ENCODE data around the gene UBE2QL1. TPM values are rescaled to one million over a fixed set of nuclear protein-coding genes. Genes with fewer than 3 reads are reported as not detected.

The UBE2QL1 gene
- total RNA-seq, 6 donors from 2014 or later, result 0.09 to 0.10 TPM; not detected in 4

- no peak overlapping the region for H3K4me3 ChIP-seq
- ATAC-seq (ENCODE audit: low FRiP score in 2 of 2) (no peak), DNase-seq (no peak)
- no peaks in the 10 kb centered on the region for H3K27me3 ChIP-seq
- no peaks in the 10 kb centered on the region for H3K36me3 ChIP-seq
- 44 to 49% methylated on average over 5 of the region's 5 CpGs for WGBS, 2 donors
- peaks cover 0 to 3% (median 0%) of the 10 kb centered on the region in 4 donors for H3K9me3 ChIP-seq
- TF ChIP-seq POLR2AphosphoS5 (IDR thresholded peaks at IDR 0.05) (no peak), EP300 (IDR thresholded peaks at IDR 0.05) (no peak), POLR2A (IDR thresholded peaks at IDR 0.05) (no peak)
- TF ChIP-seq, protein P1, sequence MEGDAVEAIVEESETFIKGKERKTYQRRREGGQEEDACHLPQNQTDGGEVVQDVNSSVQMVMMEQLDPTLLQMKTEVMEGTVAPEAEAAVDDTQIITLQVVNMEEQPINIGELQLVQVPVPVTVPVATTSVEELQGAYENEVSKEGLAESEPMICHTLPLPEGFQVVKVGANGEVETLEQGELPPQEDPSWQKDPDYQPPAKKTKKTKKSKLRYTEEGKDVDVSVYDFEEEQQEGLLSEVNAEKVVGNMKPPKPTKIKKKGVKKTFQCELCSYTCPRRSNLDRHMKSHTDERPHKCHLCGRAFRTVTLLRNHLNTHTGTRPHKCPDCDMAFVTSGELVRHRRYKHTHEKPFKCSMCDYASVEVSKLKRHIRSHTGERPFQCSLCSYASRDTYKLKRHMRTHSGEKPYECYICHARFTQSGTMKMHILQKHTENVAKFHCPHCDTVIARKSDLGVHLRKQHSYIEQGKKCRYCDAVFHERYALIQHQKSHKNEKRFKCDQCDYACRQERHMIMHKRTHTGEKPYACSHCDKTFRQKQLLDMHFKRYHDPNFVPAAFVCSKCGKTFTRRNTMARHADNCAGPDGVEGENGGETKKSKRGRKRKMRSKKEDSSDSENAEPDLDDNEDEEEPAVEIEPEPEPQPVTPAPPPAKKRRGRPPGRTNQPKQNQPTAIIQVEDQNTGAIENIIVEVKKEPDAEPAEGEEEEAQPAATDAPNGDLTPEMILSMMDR (IDR thresholded peaks at IDR 0.05), result no peak
- H3K4me1 ChIP-seq, result no peaks in the 10 kb centered on the region
- H3K27ac ChIP-seq, result no peak overlapping the region
These were observed 18.4 kb downstream of the UBE2QL1 start for GRCh38 chr5:6466975-6467567.

- H3K36me3 ChIP-seq, result no peaks in the 10 kb centered on the region
- no peak overlapping the region for H3K4me3 ChIP-seq
- no peak overlapping the region for H3K27ac ChIP-seq
- TF ChIP-seq POLR2A (IDR thresholded peaks at IDR 0.05) (no peak), POLR2AphosphoS5 (IDR thresholded peaks at IDR 0.05) (no peak), EP300 (IDR thresholded peaks at IDR 0.05) (no peak)
- TF ChIP-seq, protein P1 (IDR thresholded peaks at IDR 0.05), result no peak
- DNase-seq (no peak), ATAC-seq (ENCODE audit: low FRiP score in 2 of 2) (no peak)
- no peaks in the 10 kb centered on the region for H3K4me1 ChIP-seq
- peaks cover 0 to 3% (median 0%) of the 10 kb centered on the region in 4 donors for H3K9me3 ChIP-seq
- WGBS, 2 donors, result 58 to 63% methylated on average over 10 of the region's 10 CpGs
- H3K27me3 ChIP-seq, result no peaks in the 10 kb centered on the region
These were observed 18.9 kb downstream of the UBE2QL1 start for GRCh38 chr5:6467591-6467990.

- Histone ChIP-seq H3K36me3 (no peaks in the 10 kb centered on the region), H3K4me3 (no peak overlapping the region), H3K27ac (no peak overlapping the region), H3K27me3 (no peaks in the 10 kb centered on the region), H3K4me1 (no peaks in the 10 kb centered on the region), H3K9me3 (peaks cover 0 to 3% (median 0%) of the 10 kb centered on the region in 4 donors)
- TF ChIP-seq EP300 (IDR thresholded peaks at IDR 0.05) (no peak), POLR2A (IDR thresholded peaks at IDR 0.05) (no peak), POLR2AphosphoS5 (IDR thresholded peaks at IDR 0.05) (no peak)
- TF ChIP-seq, protein P1 (IDR thresholded peaks at IDR 0.05), result no peak
- ATAC-seq (ENCODE audit: low FRiP score in 2 of 2), result no peak
- 40 to 48% methylated on average over 11 of the region's 11 CpGs for WGBS, 2 donors
- DNase-seq, result no peak
These were observed 19.4 kb downstream of the UBE2QL1 start for GRCh38 chr5:6468104-6468503.

DNA sequence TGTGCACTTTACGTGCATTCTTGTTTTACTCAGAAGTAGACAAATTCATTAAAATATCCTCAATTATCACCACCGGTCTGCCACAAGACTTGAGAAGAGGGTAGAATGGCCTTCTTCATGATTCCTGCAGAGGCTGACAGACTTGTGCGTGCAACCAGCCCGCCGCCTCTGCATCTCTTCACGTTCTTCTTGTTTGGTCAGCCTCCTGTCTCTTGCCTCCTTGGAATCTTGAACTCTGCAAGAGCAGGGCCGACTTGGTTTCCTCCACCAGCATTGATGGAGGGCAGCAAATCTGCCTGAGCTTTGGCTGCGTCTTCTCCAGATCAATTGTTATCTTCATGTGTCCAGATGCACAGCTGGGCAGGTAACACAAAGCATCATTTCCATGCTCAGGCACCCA is 20.2 kb downstream of the UBE2QL1 start:
- DNase-seq (no peak), ATAC-seq (ENCODE audit: low FRiP score in 2 of 2) (no peak)
- 92 to 95% methylated on average over 8 of the region's 8 CpGs for WGBS, 2 donors
- H3K27ac ChIP-seq, result no peak overlapping the region
- H3K9me3 ChIP-seq, result peaks cover 0 to 3% (median 0%) of the 10 kb centered on the region in 4 donors
- no peaks in the 10 kb centered on the region for H3K4me1 ChIP-seq
- H3K27me3 ChIP-seq, result no peaks in the 10 kb centered on the region
- TF ChIP-seq POLR2A (IDR thresholded peaks at IDR 0.05), result no peak
- no peak overlapping the region for H3K4me3 ChIP-seq
- H3K36me3 ChIP-seq, result no peaks in the 10 kb centered on the region

GRCh38 chr5:6469836-6470235 is 21.2 kb downstream of the UBE2QL1 start:
- Histone ChIP-seq H3K4me1 (no peaks in the 10 kb centered on the region), H3K27me3 (no peaks in the 10 kb centered on the region), H3K36me3 (no peaks in the 10 kb centered on the region), H3K4me3 (no peak overlapping the region), H3K9me3 (peaks cover 0 to 3% (median 0%) of the 10 kb centered on the region in 4 donors), H3K27ac (no peak overlapping the region)
- no peak for DNase-seq
- no peak for ATAC-seq (ENCODE audit: low FRiP score in 2 of 2)
- TF ChIP-seq, protein P1 (IDR thresholded peaks at IDR 0.05), result no peak
- TF ChIP-seq POLR2AphosphoS5 (IDR thresholded peaks at IDR 0.05) (no peak), EP300 (IDR thresholded peaks at IDR 0.05) (no peak), POLR2A (IDR thresholded peaks at IDR 0.05) (no peak)
- 93% methylated on average over 11 of the region's 11 CpGs for WGBS, 2 donors
